EL (cell line): ENCODE results near the gene MAPK8IP3.

ENCODE experiments used
- DNase-seq: peaks from one replicate; pipeline ENCODE4 v3.0.0-alpha.2; 2016

MAPK8IP3 gene

DNA sequence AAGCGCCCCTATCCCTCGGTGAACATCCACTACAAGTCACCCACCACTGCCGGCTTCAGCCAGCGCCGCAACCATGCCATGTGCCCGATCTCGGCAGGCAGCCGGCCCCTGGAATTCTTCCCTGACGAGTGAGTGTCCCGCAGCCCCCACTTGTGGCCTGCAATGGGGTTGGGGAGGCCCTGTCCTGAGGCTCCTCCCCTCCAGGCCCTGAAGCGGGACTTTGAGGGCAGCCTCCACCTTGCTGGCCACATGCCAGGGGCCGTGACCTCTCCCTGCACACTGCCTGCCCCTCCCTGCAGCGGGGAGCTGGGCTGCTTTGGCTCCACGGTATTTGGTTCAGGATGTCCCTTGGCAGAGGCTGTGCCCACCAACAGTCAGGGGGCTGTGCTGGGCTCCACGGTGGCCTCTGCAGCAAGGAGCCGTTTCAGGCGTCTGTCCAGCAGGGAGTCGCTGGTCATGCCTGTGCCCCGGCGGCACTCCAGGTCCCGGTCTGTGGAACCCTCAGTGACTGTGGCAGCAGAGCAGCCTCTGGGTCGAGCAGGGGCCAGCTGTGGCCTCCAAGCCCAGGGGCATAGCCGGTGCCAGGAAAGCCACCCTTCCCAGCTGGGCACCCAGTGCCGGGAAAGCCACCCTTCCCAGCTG, 57.0 kb downstream of the MAPK8IP3 start:
- no peak for DNase-seq

DNA sequence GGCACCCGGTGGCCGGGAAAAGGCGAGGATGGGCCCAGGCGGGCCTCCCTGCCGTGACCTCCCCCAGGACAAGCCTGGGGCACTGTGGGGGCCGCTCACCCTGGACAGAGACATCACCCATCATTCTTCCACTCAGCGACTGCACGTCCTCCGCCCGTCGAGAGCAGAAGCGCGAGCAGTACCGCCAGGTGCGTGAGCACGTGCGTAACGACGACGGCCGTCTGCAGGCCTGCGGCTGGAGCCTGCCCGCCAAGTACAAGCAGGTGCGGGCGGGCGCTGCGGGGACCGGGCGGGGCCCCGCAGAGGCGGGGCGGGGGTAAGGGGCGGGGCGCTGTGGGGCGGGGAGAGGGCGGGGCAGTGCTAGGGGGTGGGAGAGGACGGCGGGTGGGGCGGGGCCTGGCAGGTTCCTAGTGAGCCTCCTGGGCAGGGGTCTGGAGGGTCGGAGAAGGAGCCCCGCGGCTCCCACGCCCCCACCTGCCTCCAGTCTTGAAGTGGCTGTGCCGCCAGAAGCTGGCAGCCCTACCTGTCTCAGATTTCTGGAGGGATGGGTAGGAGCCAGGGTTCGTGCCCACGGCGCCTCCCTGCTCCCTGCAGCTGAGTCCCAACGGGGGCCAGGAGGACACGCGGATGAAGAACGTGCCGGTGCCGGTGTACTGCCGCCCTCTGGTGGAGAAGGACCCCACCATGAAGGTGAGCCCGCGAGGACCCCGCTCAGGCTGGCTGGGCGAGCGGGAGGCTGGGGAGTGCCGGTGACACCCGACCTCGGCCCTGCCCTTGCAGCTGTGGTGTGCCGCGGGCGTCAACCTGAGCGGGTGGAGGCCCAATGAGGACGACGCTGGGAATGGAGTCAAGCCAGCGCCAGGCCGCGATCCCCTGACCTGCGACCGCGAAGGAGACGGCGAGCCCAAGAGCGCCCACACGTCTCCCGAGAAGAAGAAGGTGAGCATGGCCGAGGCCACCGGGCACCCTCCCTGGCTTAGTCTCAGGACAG, 57.8 kb downstream of the MAPK8IP3 start:
- peak; percentile 16 for DNase-seq

DNA sequence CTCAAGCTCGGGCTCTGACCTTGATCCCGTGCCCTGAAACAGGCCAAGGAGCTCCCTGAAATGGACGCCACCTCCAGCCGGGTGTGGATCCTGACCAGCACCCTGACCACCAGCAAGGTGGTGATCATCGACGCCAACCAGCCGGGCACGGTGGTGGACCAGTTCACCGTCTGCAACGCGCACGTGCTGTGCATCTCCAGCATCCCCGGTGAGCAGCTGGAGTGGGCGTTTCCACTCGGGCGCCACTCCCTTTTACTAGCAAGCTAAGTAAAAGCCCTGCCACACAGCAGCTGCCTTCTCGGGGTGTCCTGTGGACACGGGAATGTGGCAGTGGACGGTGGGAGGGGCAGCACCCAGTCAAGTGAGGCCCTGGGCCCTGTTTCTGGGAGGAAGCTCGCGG, 59.0 kb downstream of the MAPK8IP3 start:
- no peak for DNase-seq

DNA sequence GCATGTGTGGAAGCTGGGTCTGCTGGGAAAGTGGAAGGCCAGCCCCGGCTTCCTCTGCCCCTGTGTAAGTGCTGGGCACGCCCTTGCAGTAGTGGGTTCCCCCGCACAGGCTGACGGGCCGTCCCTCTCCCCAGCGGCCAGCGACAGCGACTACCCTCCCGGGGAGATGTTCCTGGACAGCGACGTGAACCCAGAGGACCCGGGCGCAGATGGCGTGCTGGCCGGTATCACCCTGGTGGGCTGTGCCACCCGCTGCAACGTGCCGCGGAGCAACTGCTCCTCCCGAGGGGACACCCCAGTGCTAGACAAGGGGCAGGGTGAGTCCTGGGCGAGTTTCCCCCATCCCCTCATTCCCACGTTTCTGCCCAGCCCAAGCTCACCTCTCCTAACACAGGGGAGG, 59.8 kb downstream of the MAPK8IP3 start:
- no peak for DNase-seq

DNA sequence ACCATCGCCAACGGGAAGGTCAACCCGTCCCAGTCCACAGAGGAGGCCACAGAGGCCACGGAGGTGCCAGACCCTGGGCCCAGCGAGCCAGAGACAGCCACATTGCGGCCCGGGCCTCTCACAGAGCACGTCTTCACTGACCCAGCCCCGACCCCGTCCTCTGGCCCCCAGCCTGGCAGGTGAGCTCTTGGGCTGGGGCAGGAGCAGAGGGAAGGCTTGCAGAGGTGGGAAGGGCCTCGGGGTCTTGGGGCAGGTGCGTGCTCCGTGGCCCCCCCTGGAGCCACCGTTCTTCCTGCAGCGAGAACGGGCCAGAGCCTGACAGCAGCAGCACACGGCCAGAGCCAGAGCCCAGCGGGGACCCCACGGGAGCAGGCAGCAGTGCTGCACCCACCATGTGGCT, 60.2 kb downstream of the MAPK8IP3 start:
- no peak for DNase-seq

DNA sequence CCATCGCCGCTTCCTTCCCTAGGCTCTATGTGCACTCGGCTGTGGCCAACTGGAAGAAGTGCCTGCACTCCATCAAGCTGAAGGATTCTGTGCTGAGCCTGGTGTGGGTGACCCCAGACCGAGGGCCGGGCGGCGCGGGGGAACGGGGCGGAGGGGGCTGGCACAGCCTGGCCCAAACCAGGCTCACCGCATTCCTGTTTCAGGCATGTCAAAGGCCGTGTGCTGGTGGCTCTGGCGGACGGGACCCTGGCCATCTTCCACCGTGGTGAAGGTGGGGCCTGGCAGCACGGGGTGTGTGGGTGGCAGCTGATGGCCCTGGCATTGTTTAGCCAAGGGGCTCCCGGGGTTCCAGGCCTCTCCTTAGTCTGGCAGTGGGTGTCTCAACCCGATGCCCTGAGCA, 60.7 kb downstream of the MAPK8IP3 start:
- no peak for DNase-seq

DNA sequence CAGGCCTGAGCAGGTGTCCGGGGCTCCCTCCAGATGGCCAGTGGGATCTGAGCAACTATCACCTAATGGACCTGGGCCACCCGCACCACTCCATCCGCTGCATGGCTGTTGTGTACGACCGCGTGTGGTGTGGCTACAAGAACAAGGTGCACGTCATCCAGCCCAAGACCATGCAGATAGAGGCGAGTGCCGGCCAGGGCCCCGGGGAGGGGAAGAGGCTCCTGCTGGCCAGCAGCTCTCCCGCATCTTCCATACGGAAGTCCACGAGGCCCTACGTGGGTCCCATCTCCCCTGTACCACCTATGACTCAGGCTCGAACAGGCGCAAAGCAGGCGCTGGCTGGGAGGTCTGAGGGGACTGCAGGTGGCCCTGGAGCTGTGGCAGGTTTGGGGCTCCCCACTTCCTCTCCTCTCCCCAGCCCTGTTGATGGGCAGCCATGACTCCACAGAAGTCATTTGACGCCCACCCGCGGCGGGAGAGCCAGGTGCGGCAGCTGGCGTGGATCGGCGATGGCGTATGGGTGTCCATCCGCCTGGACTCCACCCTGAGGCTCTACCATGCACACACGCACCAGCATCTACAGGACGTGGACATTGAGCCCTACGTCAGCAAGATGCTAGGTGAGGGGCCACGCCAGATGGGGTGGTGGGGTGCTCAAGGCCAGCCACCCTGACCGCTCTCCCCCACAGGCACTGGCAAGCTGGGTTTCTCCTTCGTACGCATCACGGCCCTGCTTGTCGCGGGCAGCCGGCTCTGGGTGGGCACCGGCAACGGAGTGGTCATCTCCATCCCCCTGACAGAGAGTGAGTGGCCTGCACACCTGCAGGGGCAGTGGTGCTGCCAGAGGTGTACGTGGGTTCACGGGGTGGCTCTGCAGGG, 61.4 kb downstream of the MAPK8IP3 start:
- no peak for DNase-seq

DNA sequence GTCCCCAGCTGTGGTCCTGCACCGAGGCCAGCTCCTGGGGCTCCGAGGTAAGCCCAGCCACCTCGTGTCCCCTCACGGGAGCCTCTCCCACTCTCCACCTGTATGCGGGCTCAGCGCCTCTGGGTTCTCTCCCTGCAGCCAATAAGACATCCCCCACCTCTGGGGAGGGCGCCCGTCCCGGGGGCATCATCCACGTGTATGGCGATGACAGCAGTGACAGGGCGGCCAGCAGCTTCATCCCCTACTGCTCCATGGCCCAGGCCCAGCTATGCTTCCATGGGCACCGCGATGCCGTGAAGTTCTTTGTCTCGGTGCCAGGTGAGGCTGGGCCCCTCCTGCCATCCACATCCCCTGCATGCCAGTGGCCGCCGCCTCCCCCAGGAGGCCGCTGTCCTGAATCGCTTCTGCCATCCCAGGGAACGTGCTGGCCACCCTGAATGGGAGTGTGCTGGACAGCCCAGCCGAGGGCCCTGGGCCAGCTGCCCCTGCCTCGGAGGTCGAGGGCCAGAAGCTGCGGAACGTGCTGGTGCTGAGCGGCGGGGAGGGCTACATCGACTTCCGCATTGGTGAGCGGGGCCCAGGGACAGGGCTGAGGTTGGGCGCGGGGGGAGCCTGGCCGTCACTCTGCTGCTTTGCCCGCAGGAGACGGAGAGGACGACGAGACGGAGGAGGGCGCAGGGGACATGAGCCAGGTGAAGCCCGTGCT, 62.2 kb downstream of the MAPK8IP3 start:
- DNase-seq, result no peak

DNA sequence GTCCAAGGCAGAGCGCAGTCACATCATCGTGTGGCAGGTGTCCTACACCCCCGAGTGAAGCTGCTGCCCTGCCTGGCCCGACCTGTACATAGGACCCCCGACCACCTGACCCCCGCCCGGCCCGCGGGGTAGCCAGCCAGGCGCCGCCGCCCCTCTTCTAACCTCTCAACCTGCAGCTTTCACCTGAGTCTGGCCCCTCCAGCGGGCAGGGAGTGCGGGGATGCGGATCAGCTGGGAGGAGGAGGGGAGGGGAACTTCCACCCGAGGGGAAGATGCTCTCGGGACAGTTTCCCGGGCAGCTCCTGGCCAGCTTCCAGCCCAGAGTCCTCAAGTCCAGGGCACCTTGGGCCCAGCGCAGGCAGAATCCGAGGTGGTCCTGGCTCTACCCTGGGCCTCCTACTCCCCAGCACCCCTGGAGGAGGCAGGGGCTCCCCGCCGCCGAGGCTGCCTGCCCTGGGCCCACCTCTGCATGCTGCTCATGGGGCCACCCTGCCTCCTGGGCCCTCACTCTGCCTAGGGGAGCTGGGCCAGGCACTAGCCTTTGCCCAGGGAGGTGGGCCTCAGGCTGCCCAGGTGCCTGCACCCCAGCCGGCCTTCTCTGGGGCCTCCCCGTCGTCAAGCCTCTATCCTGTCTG, 62.9 kb downstream of the MAPK8IP3 start:
- DNase-seq, result no peak

DNA sequence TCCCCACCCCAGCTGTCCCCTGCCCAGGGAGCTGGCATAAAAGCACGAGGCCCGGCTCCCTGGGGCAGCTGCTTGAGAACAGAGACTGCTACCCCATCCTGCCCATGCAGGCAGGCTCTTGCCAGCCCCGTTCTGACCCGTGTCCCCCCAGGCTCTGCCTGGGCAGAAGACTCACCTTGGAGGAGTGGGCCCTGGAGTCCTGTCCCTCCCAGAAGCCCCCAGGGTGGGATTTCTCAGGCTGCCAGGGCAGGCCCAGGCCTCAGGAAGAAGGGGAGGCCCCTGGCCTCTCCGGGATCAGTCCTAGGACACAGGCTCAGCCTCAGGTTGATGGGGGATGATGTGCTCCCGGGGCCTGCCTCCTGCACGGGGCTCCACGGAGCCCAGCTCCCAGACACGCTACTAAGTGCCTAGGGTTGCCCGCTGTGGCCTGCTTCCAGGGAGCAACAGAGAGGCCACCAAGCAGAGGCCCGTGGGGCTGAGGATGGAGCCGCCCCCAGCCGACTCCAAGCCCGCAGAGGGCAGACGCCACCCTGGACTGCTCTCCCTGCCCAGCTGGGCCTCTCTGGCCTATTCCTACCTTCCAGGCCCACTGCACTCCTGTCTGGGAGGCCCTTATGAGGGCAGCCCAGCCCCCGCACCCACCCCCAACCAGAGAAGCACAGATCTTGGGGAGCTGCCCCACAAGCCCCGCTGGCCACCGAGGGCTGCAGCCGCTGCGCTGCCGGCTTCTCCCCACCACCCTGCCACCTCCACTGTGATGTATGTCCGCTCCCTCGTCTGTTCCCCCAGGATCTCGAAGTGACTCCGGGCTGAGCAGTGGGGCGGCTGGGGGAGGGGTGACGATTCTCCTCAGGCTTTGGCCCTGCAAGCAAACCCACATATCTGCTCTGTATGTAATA, 63.7 kb downstream of the MAPK8IP3 start:
- no peak for DNase-seq

DNA sequence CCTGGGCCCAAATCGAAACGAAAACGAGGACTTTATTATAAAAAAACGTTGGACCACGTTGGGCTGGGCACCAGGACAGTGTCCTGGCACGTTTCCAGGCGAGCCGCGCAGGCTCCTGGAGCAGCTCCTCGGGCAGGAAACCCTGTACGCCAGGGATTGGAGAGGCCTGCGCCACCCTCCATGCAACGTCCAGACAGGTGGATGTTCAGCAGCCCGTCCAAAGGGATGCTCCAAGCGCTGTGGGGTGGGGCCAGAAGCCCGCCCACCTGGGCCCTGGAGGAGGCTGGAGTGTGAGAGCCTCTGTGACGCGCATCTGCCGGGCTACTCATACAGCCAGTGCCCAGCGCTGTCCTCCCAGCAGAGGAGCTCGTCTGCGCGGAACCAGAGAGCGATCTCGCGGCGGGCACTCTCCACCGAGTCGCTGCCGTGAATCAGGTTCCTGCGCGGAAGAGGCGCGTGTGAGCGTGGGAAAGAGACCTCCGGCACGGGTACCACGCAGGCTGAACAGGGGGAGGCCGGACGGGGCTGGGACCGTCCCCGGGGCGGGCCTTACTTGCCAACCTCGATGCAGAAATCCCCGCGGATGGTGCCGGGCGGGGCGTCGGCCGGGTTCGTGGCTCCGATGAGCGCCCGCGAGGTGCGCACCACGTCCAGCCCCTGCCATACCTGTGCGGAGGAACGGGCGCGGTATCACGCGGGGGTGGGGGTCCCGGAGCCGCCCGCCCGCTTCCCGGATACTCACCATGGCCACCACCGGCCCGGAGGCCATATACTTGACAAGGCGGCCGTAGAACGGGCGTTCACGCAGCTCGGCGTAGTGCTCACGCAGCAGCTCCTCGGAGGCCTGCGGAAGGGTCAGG, 64.6 kb downstream of the MAPK8IP3 start:
- DNase-seq, result peak; percentile 45

DNA sequence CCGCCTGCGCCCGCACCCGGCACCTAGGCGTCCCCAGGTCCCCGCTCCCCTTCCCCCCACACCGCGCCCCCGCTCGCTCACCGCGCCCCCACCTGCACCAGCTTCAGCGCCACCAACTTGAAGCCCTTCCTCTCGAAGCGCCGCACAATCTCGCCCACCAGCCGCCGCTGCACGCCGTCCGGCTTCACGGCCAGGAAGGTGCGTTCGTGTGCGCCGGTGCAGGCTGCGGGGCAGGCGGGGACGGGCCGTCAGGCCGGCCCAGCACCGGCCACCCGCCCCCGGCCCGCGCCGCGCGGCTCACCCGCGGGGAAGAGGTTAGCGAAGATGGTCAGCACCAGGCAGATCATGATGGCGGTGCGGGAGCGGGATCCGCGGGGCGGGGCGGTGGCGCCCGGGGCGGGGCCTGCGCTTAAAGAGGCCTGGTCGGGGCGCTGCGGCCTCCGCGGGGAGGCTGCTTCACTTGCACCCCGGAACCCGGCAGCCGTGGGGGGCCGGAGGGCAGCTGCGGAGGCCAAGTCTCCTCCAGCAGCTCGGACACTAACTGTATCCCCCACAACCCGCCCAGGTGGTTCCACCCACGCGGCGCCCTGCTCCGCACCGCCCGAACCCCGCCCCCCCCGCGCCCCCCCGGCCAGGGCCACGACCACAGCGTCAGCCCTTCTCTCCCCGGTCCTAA, 65.3 kb downstream of the MAPK8IP3 start, which contains the start of gene NME3:
Gene NME3, minus strand, starts transcription at position 356 of the 676 bp plus-strand sequence. Its CDS starts 9 bp downstream, at position 347.
- DNase-seq, result peak; percentile 70

DNA sequence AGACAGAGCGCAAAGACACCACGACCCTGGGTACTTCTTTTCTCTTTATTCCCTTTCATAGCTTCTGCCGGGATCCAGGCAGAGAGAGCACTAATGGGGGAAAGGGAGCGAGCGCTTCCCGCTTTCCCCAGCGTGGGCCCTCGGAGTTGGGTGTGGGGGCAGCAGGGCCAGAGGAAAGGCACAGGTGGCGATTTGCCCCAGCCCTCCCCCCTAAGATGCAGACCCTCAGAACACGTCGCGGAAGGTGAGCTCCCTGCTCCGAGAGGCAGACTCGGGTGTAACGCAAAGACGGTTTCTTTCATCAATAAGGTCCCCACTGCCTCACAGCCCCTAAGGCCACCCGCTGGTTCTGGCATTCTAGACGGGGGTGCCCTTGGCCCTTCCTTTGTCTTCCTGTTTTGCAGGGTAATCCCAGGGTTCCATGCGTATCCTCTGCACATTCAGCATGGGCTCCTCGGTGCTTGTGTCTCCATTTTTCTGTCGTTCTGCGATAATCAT, 65.9 kb downstream of the MAPK8IP3 start:
- no peak for DNase-seq

DNA sequence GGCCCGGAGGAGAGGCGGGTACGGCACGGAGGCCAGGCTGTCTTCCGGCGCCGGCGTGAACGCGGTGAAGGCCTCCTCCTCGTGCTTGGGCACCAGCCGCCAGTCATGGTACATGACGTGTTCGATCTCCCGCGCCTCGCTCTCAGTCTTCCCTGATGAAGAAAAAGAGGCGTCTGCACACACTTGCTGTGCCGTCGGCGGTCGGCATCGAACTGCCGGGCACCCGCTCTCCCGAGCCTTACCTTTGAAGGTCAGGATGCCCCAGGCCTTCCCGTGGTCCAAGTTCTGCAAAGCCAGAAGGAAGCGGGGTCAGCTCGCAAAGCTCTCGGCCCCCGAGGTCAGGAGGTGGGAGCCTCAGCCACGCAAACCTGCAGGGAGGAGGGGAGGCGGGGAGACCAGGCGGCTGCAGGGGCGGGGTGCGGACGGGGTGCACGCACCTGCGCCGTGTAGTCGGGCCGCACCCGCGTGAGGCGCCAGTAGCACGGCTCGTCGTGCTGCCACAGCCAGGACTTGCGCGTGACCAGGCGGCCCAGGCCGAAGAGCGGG, 66.4 kb downstream of the MAPK8IP3 start, which contains the start of gene EME2:
Gene EME2, plus strand, starts transcription at position 449 of the 546 bp plus-strand sequence. CDS start 418 bp downstream, outside the sequence.
- DNase-seq, result peak; percentile 52

DNA sequence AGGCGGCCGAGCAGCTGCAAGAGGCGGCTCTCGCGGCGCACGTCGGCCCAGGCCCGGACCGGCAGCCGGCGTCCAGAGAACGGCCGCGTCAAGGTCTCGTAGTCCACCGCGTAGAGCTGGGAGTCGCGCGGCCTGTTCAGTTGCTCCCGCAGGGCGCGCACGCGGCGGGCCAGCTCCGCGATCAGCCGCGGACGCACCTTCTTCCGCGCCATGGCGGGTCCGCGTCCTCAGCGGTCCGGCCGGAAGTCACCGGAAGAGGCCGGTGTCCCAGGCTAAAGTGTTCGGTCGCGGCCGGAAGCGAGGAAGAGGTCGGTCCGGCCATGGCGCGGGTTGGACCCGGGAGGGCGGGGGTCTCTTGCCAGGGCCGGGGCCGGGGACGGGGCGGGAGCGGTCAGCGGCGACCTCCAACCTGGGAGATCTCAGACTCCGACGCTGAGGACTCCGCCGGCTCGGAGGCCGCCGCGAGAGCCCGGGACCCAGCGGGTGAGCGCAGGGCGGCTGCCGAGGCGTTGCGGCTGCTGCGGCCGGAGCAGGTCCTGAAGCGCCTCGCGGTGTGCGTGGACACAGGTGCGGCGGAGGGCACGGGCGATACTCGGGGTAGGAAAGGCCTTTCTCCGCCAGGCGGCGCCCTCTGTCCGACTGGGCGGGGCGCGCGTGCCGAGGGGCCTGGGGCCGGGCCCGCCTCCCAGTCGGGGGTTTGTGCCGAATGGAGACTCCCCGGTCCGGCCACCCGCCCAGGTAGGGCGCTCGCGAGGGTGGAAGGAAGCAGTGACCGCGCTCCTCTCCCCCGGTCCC, 67.1 kb downstream of the MAPK8IP3 start, which contains the start of gene MRPS34:
Gene MRPS34, minus strand, starts transcription at position 227 of the 795 bp plus-strand sequence. Its CDS starts 15 bp downstream, at position 212.
- peak; percentile 84 for DNase-seq

DNA sequence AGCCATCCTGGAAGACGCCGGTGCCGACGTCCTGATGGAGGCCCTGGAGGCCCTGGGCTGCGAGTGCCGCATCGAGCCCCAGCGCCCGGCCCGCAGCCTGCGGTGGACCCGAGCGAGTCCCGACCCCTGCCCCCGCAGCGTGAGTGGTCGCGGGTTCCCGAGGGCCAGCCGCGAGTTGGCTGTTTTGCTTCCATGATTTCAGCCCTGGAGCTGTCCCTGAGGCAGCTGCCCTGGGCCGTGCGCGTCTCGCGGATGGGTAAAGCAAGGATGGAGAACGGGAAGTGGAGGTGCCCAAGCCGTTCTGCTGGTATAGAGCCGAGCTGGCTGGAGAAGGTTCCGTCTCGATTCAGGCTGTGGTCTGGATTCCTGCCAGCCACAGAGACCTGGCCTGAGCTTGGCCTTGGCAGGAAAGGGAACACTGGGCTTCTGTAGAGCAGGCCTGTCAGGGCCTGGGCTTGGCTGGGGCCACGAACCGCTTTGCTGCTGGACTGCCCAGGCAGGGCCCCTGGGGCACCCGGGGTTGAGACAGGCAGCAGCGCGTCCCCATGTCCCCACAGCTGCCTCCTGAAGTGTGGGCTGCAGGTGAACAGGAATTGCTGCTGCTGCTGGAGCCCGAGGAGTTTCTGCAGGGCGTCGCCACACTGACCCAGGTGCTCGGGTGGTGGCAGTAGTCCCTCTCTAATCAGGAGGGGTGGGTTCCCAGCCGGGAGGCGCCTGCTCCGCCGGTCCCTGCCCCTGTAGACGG, 67.9 kb downstream of the MAPK8IP3 start:
- DNase-seq, result peak; percentile 40

DNA sequence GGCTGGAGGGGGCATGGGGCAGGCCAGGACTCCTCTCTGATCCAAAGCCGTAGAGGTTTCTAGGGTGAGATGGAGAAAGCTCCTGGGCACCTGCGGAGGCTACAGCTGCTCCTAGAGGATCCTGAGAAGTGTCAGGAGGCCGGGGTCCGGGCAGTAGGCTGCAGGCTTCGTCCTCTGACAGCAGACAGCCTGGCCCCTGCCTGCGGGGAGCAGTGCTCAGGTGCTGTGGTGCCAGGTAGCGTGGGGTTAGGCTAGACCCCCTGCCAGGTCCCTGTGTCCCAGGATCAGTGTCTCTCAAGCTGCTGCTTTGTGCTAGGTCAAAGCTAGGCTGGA, 68.4 kb downstream of the MAPK8IP3 start:
- DNase-seq, result no peak
